Thoracic aorta (tissue), 2 donors: ENCODE measurements around the gene IFT43. TPM values are rescaled to one million over a fixed set of nuclear protein-coding genes. Genes with fewer than 3 reads are reported as not detected.
A peak's percentile ranks its signal among the peaks of the same experiment; 100 is the strongest.

Experiments used
- ATAC-seq: fragments of 150-250 bp; one replicate; pipeline ENCODE4 v1.8.0; 2017; ENCODE audit warnings: low read depth; ENCODE audit not compliant: insufficient number of reproducible peaks, low FRiP score
- DNase-seq: peaks from one replicate; pipeline ENCODE4 v3.0.0-alpha.2; 2020; ENCODE audit warnings: low spot score
- H3K27ac ChIP-seq, 2 donors: fragments of 200-600 bp; sonication (generic); 1 replicate in 1 of 2; 2 replicates in 1 of 2; pipeline ENCODE4 v1.5.1; 2016; ENCODE audit warnings: mild to moderate bottlenecking in 2 of 2, moderate library complexity in 2 of 2
- H3K27me3 ChIP-seq: fragments of 200-600 bp; sonication (generic); replicated peaks from 2 replicates; pipeline ENCODE4 v1.6.0; 2016; ENCODE audit warnings: mild to moderate bottlenecking; ENCODE audit not compliant: insufficient read depth
- H3K36me3 ChIP-seq: fragments of 200-600 bp; sonication (generic); one replicate; pipeline ENCODE4 v1.5.1; 2016
- H3K4me1 ChIP-seq, 2 donors: fragments of 200-600 bp; sonication (generic); 1 replicate in 1 of 2; 2 replicates in 1 of 2; pipeline versions ENCODE4 v1.5.1 to v1.6.0; 2016; ENCODE audit warnings: low read depth in 2 of 2, mild to moderate bottlenecking in 1 of 2; ENCODE audit not compliant: control insufficient read depth in 1 of 2
- H3K4me3 ChIP-seq: fragments of 200-600 bp; sonication (generic); 2 replicates; pipeline ENCODE4 v1.5.1; 2016; ENCODE audit warnings: mild to moderate bottlenecking
- H3K9me3 ChIP-seq: fragments of 200-600 bp; sonication (generic); 2 replicates; pipeline ENCODE4 v1.5.1; 2016
- total RNA-seq, 2 donors: library from RNA; depleted of rRNA; stranded (reverse); fragments of >200 nt; gene quantifications; one replicate each; pipeline versions ENCODE4 v1.1.0 to v1.2.3, GENCODE V29; 2016
- TF ChIP-seq, protein P1 (sequence below): fragments of 200-600 bp; sonication (generic); IDR thresholded peaks from one replicate; pipeline ENCODE4 v1.5.1; 2019; ENCODE audit warnings: antibody characterized with exemption

The IFT43 gene
- total RNA-seq, 2 donors from 2014 or later: 27.5 to 80.8 TPM

DNA sequence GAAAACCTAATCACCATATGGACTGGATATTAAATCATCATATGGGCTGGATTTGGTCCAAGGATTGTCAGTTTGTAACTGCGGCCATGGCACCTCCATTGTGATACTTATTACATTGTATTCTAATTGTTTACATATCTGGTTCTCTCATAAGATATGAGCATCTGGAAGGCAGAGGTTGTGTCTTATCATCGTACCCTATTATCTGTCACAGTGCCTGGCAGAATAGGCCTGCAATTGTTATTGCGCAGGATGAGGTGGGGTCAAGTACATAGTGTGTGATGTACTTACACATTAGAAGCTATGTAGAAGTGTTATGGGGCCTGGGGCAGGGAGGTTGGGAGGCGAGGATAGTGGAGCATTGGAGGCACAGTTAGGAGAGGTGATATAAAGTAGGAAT lies 4.7 kb downstream of the IFT43 start:
- no peak for ATAC-seq
- no peak for DNase-seq
- H3K27ac ChIP-seq: peak overlapping the region; percentile 92 to 97
- H3K9me3 ChIP-seq: no peaks in the 10 kb centered on the region
- H3K4me1 ChIP-seq: peaks cover 45 to 90% of the 10 kb centered on the region in 2 donors
- H3K36me3 ChIP-seq: no peaks in the 10 kb centered on the region
- TF ChIP-seq, protein P1, sequence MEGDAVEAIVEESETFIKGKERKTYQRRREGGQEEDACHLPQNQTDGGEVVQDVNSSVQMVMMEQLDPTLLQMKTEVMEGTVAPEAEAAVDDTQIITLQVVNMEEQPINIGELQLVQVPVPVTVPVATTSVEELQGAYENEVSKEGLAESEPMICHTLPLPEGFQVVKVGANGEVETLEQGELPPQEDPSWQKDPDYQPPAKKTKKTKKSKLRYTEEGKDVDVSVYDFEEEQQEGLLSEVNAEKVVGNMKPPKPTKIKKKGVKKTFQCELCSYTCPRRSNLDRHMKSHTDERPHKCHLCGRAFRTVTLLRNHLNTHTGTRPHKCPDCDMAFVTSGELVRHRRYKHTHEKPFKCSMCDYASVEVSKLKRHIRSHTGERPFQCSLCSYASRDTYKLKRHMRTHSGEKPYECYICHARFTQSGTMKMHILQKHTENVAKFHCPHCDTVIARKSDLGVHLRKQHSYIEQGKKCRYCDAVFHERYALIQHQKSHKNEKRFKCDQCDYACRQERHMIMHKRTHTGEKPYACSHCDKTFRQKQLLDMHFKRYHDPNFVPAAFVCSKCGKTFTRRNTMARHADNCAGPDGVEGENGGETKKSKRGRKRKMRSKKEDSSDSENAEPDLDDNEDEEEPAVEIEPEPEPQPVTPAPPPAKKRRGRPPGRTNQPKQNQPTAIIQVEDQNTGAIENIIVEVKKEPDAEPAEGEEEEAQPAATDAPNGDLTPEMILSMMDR: no peak
- no peak overlapping the region for H3K4me3 ChIP-seq
- no peaks in the 10 kb centered on the region for H3K27me3 ChIP-seq

DNA sequence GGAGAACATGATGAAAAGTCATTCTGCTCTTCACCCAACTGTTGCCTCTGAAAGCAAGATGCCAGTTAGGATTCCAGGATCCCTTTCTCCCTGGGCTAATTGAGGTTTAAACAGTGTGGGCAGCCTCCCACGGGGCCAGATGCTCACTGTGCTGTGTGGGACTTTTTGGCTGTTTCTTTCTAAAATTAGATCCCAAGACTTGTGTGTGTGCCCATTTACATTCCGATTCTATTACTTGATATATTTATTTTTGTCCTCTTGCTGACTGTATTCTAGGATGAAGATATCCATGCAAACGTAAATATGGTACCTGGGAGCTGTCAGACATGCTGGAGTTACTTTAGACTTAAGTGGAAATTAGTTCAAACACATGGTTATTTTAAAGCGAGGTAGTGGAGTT lies 6.2 kb downstream of the IFT43 start:
- H3K36me3 ChIP-seq: no peaks in the 10 kb centered on the region
- peak overlapping the region; percentile 92 to 97 for H3K27ac ChIP-seq
- TF ChIP-seq, protein P1: no peak
- DNase-seq (no peak), ATAC-seq (peak; percentile 21)
- H3K9me3 ChIP-seq: no peaks in the 10 kb centered on the region
- no peak overlapping the region for H3K4me3 ChIP-seq
- H3K4me1 ChIP-seq: peaks cover 47 to 92% of the 10 kb centered on the region in 2 donors
- no peaks in the 10 kb centered on the region for H3K27me3 ChIP-seq

DNA sequence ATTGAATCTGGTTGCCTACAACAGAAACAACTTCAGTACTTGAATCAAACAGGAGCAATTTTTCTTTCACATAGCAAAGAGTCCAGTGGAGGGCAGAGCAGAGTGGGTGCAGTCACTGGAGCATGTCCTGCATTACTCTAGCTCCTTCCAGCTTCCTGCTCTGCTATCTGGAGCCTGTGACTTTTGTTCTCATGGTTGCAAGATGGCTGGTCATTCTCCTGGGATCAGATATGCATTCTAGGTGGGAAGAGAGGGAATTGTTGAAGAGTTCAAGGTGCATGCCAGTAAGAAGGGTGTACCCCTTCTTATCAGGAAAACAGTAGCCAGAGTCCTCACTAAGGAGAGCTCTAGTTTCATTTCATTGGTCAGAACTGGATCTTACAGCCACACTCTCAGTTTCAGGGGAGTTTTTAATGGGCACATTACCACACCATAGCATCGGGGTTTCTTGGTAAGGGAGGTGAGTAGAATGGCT lies 8.0 kb downstream of the IFT43 start:
- Histone ChIP-seq H3K36me3 (peaks cover 5% of the 10 kb centered on the region), H3K4me1 (peaks cover 44 to 73% of the 10 kb centered on the region in 2 donors), H3K27ac (peak overlapping the region; percentile 92 to 97), H3K27me3 (no peaks in the 10 kb centered on the region), H3K4me3 (no peak overlapping the region), H3K9me3 (no peaks in the 10 kb centered on the region)
- DNase-seq (no peak), ATAC-seq (no peak)
- TF ChIP-seq, protein P1: no peak

DNA sequence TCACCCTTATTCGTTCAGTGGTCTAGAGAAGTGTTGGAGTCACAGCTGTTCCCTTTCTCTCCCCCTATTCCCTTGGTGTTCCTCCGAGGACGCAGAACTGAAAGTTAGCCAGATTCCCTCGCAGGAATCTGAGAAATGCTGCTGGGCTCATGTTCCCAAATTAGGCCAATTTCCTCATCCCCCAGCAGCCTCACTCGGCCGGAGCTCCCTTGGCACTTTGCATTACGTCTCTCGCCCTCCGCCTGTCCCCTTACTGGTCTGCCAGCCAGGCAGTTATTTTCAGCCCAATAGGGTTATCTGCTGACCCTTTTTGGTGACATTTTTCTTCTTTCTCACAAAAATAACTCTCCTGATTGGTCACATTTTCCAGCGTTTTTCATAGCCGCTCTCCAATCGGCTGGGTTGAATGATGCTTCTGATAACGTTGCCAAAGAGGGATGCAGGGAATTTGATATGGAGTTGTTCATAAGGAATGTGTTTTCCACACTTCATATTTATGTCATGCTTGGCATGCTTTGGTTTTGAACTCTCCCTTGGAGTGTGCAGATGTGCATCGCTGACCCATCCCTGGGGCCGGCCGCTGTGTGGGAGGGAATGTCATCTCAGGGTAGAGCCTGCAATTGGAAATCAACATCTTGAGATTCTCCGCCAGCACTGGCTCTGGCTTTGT lies 9.9 kb downstream of the IFT43 start:
- H3K27me3 ChIP-seq: no peaks in the 10 kb centered on the region
- peaks cover 39 to 58% of the 10 kb centered on the region in 2 donors for H3K4me1 ChIP-seq
- peak overlapping the region; percentile 92 to 97 for H3K27ac ChIP-seq
- ATAC-seq: peak; percentile 93
- DNase-seq: peak; percentile 62
- no peaks in the 10 kb centered on the region for H3K9me3 ChIP-seq
- TF ChIP-seq, protein P1: no peak
- H3K4me3 ChIP-seq: peak overlapping the region; percentile 55
- peaks cover 5% of the 10 kb centered on the region for H3K36me3 ChIP-seq

DNA sequence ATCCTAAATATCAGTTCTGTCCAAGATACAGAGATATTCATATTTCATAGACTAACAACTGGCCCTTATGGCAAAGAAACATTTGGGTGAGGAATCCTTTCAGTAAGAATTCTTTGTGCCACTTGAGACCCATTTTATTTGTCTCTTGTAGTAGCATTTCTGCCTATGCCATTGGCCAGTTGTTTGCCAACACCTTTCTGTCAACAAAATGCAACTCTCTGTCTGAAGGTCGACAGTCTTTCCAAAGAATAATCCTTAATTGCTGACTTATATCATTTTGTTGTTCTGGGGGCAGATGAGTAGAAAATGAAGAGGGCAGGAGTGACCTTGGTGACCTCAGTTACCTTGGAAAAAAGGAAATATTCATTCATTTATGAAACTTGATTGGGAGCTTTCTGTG lies 10.9 kb downstream of the IFT43 start:
- Histone ChIP-seq H3K36me3 (peaks cover 5% of the 10 kb centered on the region), H3K9me3 (no peaks in the 10 kb centered on the region), H3K4me3 (no peak overlapping the region), H3K27ac (peak overlapping the region; percentile 92 to 97), H3K4me1 (peaks cover 31 to 50% of the 10 kb centered on the region in 2 donors), H3K27me3 (no peaks in the 10 kb centered on the region)
- ATAC-seq (no peak), DNase-seq (no peak)
- TF ChIP-seq, protein P1: no peak
